Immature natural killer cell (primary cell): ENCODE data around the gene GLT8D2. TPM values are rescaled to one million over a fixed set of nuclear protein-coding genes. Genes with fewer than 3 reads are reported as not detected.

ENCODE experiments used
- DNase-seq, 3 donors: peaks; one replicate each; pipeline ENCODE4 v3.0.0; 2022; ENCODE audit warnings: mixed read lengths in 1 of 3
- H3K27ac Mint-ChIP-seq, 6 donors: one replicate each; pipeline ENCODE4 v1.8.0; 2020; ENCODE audit warnings: mixed read lengths in 6 of 6, mild to moderate bottlenecking in 5 of 6, inconsistent platforms in 4 of 6, moderate library complexity in 3 of 6
- H3K27me3 Mint-ChIP-seq, 3 donors: one replicate each; pipeline ENCODE4 v1.8.0; 2020 to 2021; ENCODE audit warnings: low read depth in 3 of 3, mild to moderate bottlenecking in 3 of 3, mixed read lengths in 3 of 3, moderate library complexity in 3 of 3, inconsistent platforms in 1 of 3
- H3K36me3 Mint-ChIP-seq, 3 donors: one replicate each; pipeline ENCODE4 v1.8.0; 2020; ENCODE audit warnings: mixed read lengths in 3 of 3, inconsistent platforms in 2 of 3, mild to moderate bottlenecking in 2 of 3
- H3K4me1 Mint-ChIP-seq, 2 donors: one replicate each; pipeline ENCODE4 v1.8.0; 2020; ENCODE audit warnings: inconsistent platforms in 2 of 2, mild to moderate bottlenecking in 2 of 2, mixed read lengths in 2 of 2, moderate library complexity in 1 of 2
- H3K4me3 Mint-ChIP-seq, 5 donors: one replicate each; pipeline ENCODE4 v1.8.0; 2020; ENCODE audit warnings: mild to moderate bottlenecking in 5 of 5, mixed read lengths in 5 of 5, inconsistent platforms in 3 of 5, moderate library complexity in 3 of 5
- H3K9me3 Mint-ChIP-seq, 6 donors: one replicate each; pipeline ENCODE4 v1.8.0; 2020; ENCODE audit warnings: mild to moderate bottlenecking in 6 of 6, mixed read lengths in 6 of 6, inconsistent platforms in 4 of 6, moderate library complexity in 3 of 6
- polyA plus RNA-seq, 3 donors: library from polyadenylated mRNA; unstranded; fragments of 300-500 nt; fragmentation: Illumina TruSeq; gene quantifications; one replicate each; pipeline ENCODE4 v1.2.3, GENCODE V29; 2021

Gene GLT8D2
- polyA plus RNA-seq, result under 1 TPM in 1 of 3 donors, not detected in 2; 0.28 TPM

GRCh38 chr12:104049903-104050356, at the start of gene GLT8D2:
GLT8D2 (minus strand) TSS chr12:104050187; CDS start chr12:104019648, 30,539 bp downstream.
- no peaks in the 10 kb centered on the region for H3K36me3 Mint-ChIP-seq
- H3K4me1 Mint-ChIP-seq, result peaks cover 4 to 11% of the 10 kb centered on the region in 2 donors
- no peak within 1 kb of the TSS for H3K27ac Mint-ChIP-seq
- no peak within 1 kb of the TSS for H3K4me3 Mint-ChIP-seq
- H3K27me3 Mint-ChIP-seq, result peaks cover 5 to 16% (median 6%) of the 10 kb centered on the region in 3 donors
- no peak for DNase-seq
- H3K9me3 Mint-ChIP-seq, result peaks cover 0 to 1% (median 0%) of the 10 kb centered on the region in 6 donors

GRCh38 chr12:104097954-104098353, 48.0 kb upstream of the GLT8D2 start:
- Mint-ChIP-seq H3K27me3 (no peaks in the 10 kb centered on the region), H3K27ac (no peak overlapping the region), H3K9me3 (no peaks in the 10 kb centered on the region), H3K4me1 (no peaks in the 10 kb centered on the region), H3K4me3 (no peak overlapping the region), H3K36me3 (peaks cover 31 to 44% (median 35%) of the 10 kb centered on the region in 3 donors)
- no peak for DNase-seq

GRCh38 chr12:104095289-104095688, 45.3 kb upstream of the GLT8D2 start:
- no peak overlapping the region for H3K4me3 Mint-ChIP-seq
- no peaks in the 10 kb centered on the region for H3K27me3 Mint-ChIP-seq
- peaks cover 25 to 39% (median 31%) of the 10 kb centered on the region in 3 donors for H3K36me3 Mint-ChIP-seq
- no peaks in the 10 kb centered on the region for H3K4me1 Mint-ChIP-seq
- no peak overlapping the region for H3K27ac Mint-ChIP-seq
- DNase-seq, result no peak
- no peaks in the 10 kb centered on the region for H3K9me3 Mint-ChIP-seq

GRCh38 chr12:104094284-104094683, 44.3 kb upstream of the GLT8D2 start:
- H3K4me3 Mint-ChIP-seq, result no peak overlapping the region
- DNase-seq, result no peak
- H3K27ac Mint-ChIP-seq, result no peak overlapping the region
- H3K36me3 Mint-ChIP-seq, result peaks cover 28 to 48% (median 37%) of the 10 kb centered on the region in 3 donors
- H3K9me3 Mint-ChIP-seq, result no peaks in the 10 kb centered on the region
- no peaks in the 10 kb centered on the region for H3K27me3 Mint-ChIP-seq
- H3K4me1 Mint-ChIP-seq, result no peaks in the 10 kb centered on the region

- no peak for DNase-seq
- H3K4me1 Mint-ChIP-seq, result no peaks in the 10 kb centered on the region
- peaks cover 18 to 41% (median 27%) of the 10 kb centered on the region in 3 donors for H3K36me3 Mint-ChIP-seq
- no peaks in the 10 kb centered on the region for H3K27me3 Mint-ChIP-seq
- H3K9me3 Mint-ChIP-seq, result no peaks in the 10 kb centered on the region
- H3K27ac Mint-ChIP-seq, result peak overlapping the region in 1 of 6 donors; percentile 8
- no peak overlapping the region for H3K4me3 Mint-ChIP-seq
These were observed 41.1 kb upstream of the GLT8D2 start for GRCh38 chr12:104091136-104091535.

GRCh38 chr12:104090685-104091084, 40.7 kb upstream of the GLT8D2 start:
- Mint-ChIP-seq H3K27ac (no peak overlapping the region), H3K36me3 (peaks cover 18 to 46% (median 27%) of the 10 kb centered on the region in 3 donors), H3K4me1 (no peaks in the 10 kb centered on the region), H3K27me3 (peaks cover 0 to 1% (median 0%) of the 10 kb centered on the region in 3 donors), H3K4me3 (no peak overlapping the region), H3K9me3 (no peaks in the 10 kb centered on the region)
- DNase-seq, result no peak

- H3K4me3 Mint-ChIP-seq, result no peak overlapping the region
These were observed 33.9 kb upstream of the GLT8D2 start for GRCh38 chr12:104083769-104084475.

GRCh38 chr12:104080764-104081163, 30.8 kb upstream of the GLT8D2 start:
- H3K36me3 Mint-ChIP-seq, result peaks cover 12 to 40% (median 15%) of the 10 kb centered on the region in 3 donors
- H3K4me1 Mint-ChIP-seq, result peaks cover 10 to 30% of the 10 kb centered on the region in 2 donors
- no peaks in the 10 kb centered on the region for H3K9me3 Mint-ChIP-seq

More at GRCh38 chr12:104083769-104084475, 33.9 kb upstream of the GLT8D2 start:
- H3K27me3 Mint-ChIP-seq, result peaks cover 0 to 1% (median 0%) of the 10 kb centered on the region in 3 donors
- DNase-seq, result no peak
- peak overlapping the region in 3 of 6 donors; percentile 11 to 17 (median 15) for H3K27ac Mint-ChIP-seq
- H3K4me1 Mint-ChIP-seq, result peaks cover 3 to 10% of the 10 kb centered on the region in 2 donors
- H3K9me3 Mint-ChIP-seq, result no peaks in the 10 kb centered on the region
- H3K36me3 Mint-ChIP-seq, result peaks cover 8 to 44% (median 16%) of the 10 kb centered on the region in 3 donors

GRCh38 chr12:104079024-104079423, 29.0 kb upstream of the GLT8D2 start:
- no peak for DNase-seq
- peaks cover 8 to 27% (median 12%) of the 10 kb centered on the region in 3 donors for H3K36me3 Mint-ChIP-seq
- H3K4me1 Mint-ChIP-seq, result peaks cover 11 to 33% of the 10 kb centered on the region in 2 donors
- no peaks in the 10 kb centered on the region for H3K9me3 Mint-ChIP-seq
- no peak overlapping the region for H3K4me3 Mint-ChIP-seq
- H3K27me3 Mint-ChIP-seq, result no peaks in the 10 kb centered on the region
- H3K27ac Mint-ChIP-seq, result no peak overlapping the region

More at GRCh38 chr12:104080764-104081163, 30.8 kb upstream of the GLT8D2 start:
- Mint-ChIP-seq H3K4me3 (no peak overlapping the region), H3K27ac (peak overlapping the region in 1 of 6 donors; percentile 50), H3K27me3 (no peaks in the 10 kb centered on the region)
- DNase-seq, result no peak

GRCh38 chr12:104073699-104074098, 23.7 kb upstream of the GLT8D2 start:
- DNase-seq, result no peak
- Mint-ChIP-seq H3K9me3 (no peaks in the 10 kb centered on the region), H3K36me3 (peaks cover 6 to 31% (median 8%) of the 10 kb centered on the region in 3 donors), H3K27me3 (no peaks in the 10 kb centered on the region), H3K4me3 (no peak overlapping the region), H3K27ac (no peak overlapping the region), H3K4me1 (peaks cover 9 to 36% of the 10 kb centered on the region in 2 donors)

GRCh38 chr12:104072099-104072498, 22.1 kb upstream of the GLT8D2 start:
- Mint-ChIP-seq H3K36me3 (peaks cover 6 to 35% (median 8%) of the 10 kb centered on the region in 3 donors), H3K9me3 (no peaks in the 10 kb centered on the region), H3K4me3 (no peak overlapping the region), H3K27me3 (no peaks in the 10 kb centered on the region), H3K4me1 (peaks cover 6 to 33% of the 10 kb centered on the region in 2 donors), H3K27ac (peak overlapping the region in 1 of 6 donors; percentile 22)
- DNase-seq, result no peak

GRCh38 chr12:104064842-104065427, 14.9 kb upstream of the GLT8D2 start:
- peak overlapping the region; percentile 84 to 96 (median 92) for H3K4me3 Mint-ChIP-seq
- no peaks in the 10 kb centered on the region for H3K9me3 Mint-ChIP-seq
- H3K27me3 Mint-ChIP-seq, result peaks cover 5 to 9% (median 6%) of the 10 kb centered on the region in 3 donors
- peaks cover 19 to 35% of the 10 kb centered on the region in 2 donors for H3K4me1 Mint-ChIP-seq
- peak in 1 of 3 donors; percentile 7 for DNase-seq
- H3K27ac Mint-ChIP-seq, result peak overlapping the region; percentile 76 to 93 (median 88)
- peaks cover 0 to 11% (median 3%) of the 10 kb centered on the region in 3 donors for H3K36me3 Mint-ChIP-seq

GRCh38 chr12:104064031-104064841, 14.2 kb upstream of the GLT8D2 start, which contains the start of gene HCFC2:
HCFC2 (plus strand) TSS chr12:104064531; CDS start chr12:104064561, 30 bp downstream.
- Mint-ChIP-seq H3K9me3 (peaks cover 0 to 2% (median 0%) of the 10 kb centered on the region in 6 donors), H3K4me1 (peaks cover 19 to 28% of the 10 kb centered on the region in 2 donors), H3K27ac (peak within 1 kb of the TSS; percentile 80 to 93 (median 92)), H3K36me3 (peaks cover 0 to 7% (median 3%) of the 10 kb centered on the region in 3 donors), H3K27me3 (peaks cover 5 to 11% (median 7%) of the 10 kb centered on the region in 3 donors), H3K4me3 (peak within 1 kb of the TSS; percentile 84 to 96 (median 92))
- DNase-seq, result peak; percentile 87 to 88 (median 87)
